GM18870 (cell line): ENCODE measurements around the gene PRKCSH.
"Not testable (repeated sequence)": the region's sequence is repeated elsewhere in the genome, so short reads cannot be mapped to it uniquely, and the experiment has no call there.

Experiments
- ATAC-seq: cut with Tn5 transposase; IDR thresholded peaks from one replicate; pipeline ENCODE4 v1.9.1; 2021; ENCODE audit warnings: moderate library complexity; ENCODE audit not compliant: unreplicated experiment

The PRKCSH gene

GRCh38 chr19:11450570-11451326, 15.3 kb downstream of the PRKCSH start:
- no peak for ATAC-seq

DNA sequence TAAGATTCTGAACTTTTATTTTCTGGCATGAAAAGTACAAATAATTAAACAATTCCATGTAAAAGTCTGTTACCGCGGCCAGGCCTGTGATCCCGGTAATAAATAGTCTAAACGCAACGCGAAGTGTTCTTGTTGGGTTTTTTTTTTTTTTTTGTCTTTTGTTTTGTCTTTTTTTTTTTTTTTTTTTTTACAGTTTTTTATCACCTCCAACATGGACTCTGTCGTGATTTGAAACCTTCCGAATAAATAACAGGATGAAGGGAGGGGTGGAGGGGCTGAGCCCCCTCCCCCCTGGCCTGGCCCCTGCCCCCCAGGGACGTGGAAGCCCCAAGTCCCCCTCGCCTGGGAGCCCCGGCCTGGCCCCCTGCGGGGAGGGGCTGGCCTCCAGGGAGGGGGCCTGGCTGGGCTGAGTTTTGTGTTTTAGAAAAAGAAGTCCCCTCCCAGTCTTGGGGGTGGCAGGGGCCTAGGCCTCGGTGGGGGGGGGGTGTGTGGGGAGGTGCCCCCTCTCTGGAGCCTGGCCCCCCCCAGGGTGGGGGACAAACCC, 16.0 kb downstream of the PRKCSH start:
- no peak for ATAC-seq

DNA sequence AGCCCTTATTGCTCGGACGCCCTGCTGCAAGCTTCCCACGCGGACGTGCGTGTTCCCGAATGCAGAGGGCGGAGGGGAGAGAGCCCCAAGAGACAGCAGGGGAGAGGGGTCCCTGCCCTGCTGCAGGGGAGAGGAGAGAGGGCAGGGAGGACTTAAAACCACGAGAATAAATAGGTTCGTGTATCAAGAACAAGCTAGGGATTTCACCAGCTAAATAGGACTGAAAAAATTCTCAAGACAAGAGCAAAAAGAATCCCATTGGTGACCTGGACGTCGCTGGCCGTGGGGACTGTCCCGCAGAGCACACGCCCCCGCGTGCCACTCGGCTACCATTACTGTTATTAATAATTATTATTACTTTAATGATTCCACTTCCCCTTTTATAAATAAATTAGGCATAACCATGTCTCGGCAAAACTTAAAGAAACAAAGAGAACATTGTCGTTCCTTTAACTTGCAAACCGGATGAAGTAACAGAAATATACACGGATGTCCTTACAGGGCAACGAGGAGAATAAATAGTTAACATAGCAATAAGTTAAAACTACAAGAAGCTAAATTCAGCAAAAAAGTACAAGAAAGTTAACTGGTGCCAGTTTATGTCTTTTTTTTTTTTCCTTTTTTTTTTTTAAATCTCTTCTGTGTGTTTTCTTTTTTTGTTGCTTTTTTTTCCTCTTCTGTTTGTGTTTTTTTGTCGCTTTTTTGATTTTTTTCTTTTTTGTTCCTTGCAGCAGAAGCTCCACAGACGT, 16.6 kb downstream of the PRKCSH start:
- ATAC-seq, result no peak

GRCh38 chr19:11452620-11453310, 17.3 kb downstream of the PRKCSH start:
- no peak for ATAC-seq

GRCh38 chr19:11453468-11454341, 18.3 kb downstream of the PRKCSH start:
- ATAC-seq, result no peak

DNA sequence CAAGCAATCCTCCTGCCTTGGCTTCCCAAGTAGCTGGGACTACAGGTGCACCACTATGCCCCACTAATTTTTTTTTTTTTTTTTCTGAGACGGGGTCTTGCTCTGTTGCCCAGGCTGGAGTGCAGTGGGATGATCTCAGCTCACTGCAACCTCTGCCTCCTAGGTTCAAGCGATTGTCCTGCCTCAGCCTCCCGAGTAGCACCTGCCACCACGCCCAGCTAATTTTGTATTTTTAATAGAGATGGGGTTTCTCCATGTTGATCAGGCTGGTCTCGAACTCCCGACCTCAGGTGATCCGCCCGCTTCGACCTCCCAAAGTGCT, 19.8 kb downstream of the PRKCSH start:
- not testable (repeated sequence) for ATAC-seq

- no peak for ATAC-seq
Measured at GRCh38 chr19:11456659-11457058, 21.2 kb downstream of the PRKCSH start.

DNA sequence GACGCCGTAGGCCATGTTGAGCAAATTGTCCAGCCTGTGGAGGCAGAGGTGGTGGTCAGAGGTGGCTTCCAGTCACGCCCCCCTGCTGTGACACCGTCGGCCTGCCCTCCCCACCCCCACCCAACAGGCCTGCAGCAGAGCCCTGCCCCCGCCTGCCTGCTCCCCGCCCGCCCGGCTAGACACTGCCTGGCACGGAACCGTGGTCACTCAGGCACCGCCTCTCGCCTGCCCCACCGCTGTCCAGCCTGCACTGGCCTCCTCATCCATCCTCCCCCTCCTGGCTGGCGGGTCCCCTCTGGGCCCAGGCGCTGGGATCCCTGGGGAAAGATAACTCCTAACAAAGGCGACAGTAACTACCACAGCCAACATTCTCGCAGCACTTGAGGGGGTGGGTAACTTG, 21.7 kb downstream of the PRKCSH start:
- no peak for ATAC-seq

DNA sequence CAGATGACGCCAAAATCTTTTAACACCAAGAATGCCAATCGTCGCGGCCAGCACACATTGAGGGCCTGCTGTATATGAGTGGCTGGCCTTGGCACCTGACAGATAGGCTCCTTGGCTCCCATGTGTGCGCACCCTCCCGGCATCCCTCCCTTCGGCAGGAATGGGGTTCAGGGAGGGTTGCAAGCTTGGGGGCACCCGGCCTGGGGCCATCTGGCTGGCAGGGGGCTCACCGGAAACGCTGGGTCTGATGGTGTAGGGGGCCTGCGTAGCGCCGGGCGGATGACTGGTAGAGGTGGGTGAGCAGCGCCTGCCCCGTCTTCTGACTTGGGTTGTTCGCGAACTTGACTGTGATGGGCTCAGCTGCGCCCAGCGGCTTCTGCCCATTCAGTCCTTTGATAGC, 22.4 kb downstream of the PRKCSH start:
- no peak for ATAC-seq

DNA sequence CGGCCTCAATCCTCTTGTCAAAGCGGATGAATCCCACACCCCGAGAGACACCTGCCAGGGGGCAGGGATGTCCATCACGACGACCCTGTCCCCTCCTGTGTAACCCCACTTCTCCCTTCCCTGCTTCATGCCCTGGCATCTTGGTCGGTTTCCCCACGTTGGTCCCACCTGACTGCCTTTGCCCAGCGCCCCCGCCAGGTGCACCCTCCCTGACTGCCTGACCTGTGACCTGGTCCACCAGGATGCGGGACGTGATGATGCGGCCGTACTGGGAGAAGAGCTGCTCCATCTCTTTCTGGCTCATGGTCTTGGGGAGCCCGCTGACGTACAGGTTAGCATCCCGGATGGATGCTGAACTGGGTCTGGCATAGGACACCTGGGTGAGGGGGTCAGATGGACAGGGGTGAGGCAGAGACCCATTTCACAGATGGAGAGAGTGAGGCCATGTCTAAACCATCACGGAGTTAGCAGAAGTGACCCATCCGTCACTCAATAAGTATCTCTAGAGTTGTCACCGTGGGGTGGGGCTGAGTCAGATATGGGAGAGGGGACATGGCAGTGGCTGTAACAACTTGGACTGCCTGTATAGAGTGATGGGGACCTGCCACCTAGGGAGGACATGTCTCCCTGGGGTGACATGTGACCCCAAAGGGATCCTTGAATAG, 22.9 kb downstream of the PRKCSH start:
- no peak for ATAC-seq

DNA sequence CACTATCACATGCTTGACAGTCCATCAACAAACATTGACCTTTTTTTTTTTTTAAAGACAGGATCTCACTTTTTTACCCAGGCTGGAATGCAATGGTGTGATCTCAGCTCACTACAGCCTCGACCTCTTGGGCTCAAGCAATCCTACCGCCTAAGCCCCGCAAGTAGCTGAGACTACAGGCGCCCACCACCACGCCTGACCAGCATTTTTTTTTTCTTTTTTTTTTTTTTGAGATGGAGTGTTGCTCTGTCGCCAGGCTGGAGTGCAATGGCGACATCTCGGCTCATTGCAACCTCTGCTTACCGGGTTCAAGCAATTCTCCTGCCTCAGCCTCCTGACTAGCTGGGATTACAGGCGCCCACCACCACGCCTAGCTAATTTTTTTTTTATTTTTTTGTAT, 23.5 kb downstream of the PRKCSH start:
- ATAC-seq, result not testable (repeated sequence)

- no peak for ATAC-seq
Measured at GRCh38 chr19:11460207-11460606, 24.8 kb downstream of the PRKCSH start.

DNA sequence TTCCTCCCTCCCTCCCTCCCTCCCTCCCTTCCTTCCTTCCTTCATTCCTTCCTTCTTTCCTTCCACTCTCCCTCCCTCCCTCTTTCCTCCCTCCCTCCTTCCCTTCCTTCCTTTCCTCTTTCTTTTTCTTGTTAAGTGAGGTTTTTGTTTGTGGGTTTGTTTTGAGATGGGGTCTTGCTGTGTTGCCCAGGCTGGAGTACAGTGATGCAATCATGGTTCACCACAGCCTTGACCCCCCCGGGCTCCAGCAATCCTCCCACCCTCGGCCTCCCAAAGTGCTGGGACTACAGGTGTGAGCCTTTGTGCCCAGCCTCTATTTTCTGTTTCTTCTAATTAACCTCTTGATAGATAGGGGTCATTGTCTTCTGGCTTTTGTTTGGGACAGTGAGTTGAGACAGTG, 26.0 kb downstream of the PRKCSH start:
- ATAC-seq, result no peak

DNA sequence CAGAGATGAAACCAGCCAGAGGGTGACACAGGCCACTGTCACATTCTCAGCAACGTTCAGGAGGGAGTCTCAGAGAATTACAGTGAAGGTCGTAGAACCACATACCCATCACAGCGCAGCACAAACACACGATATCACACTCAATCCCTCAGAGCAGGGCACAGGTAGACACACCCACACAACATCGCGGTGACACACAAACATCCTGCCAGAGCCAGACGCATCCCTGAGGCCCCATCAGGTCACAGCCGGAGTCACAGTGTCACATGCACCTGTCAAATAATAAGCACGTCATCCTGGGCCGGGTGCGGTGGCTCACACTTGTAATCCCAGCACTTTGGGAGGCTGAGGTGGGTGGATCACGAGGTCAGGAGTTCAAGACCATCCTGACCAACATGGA, 28.0 kb downstream of the PRKCSH start:
- no peak for ATAC-seq

GRCh38 chr19:11464333-11465265, 29.2 kb downstream of the PRKCSH start:
- no peak for ATAC-seq

GRCh38 chr19:11465600-11465999, 30.2 kb downstream of the PRKCSH start:
- ATAC-seq, result no peak

GRCh38 chr19:11468266-11468845, 32.9 kb downstream of the PRKCSH start:
- ATAC-seq, result not testable (repeated sequence)

DNA sequence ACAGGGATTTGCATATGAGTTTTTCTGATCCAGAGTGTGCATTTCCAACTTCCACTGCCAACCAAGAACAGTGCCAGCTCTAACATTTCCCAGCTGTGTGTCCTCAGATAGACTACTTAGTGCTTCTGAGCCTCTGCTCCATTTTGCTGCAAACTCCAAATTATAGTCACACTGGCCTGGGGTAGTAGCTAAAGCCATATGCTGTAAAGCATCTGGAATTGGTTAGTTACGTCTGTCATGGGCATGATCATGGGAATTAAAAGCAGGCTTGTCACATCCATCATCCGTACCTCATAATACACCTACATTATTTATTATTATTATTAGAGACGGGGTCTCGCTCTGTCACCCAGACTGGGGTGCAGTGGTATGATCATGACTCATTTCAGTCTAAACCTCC, 38.3 kb downstream of the PRKCSH start:
- no peak for ATAC-seq

DNA sequence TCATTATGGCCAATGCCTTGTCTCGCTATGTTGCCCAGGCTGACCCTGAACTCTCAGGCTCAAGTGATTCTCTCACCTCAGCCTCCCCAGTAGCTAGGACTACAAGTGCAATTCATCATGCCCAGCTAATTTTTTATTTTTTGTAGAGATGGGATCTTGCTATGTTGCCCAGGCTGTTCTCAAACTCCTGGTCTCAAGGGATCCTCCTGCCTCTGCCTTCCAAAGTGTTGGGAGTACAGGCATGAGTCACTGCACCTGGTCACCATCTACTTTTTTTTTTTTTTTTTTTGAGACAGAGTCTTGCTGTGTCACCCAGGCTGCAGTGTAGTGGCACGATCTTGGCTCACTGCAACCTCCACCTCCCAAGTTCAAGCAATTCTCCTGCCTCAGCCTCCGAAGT, 39.9 kb downstream of the PRKCSH start:
- ATAC-seq, result not testable (repeated sequence)
